CD4-positive, alpha-beta T cell treated with Interleukin-10 for 1 hour (primary cell): ENCODE measurements around the gene TXNDC11.

ENCODE experiments used
- DNase-seq: peaks from one replicate; pipeline ENCODE4 v3.0.0-alpha.2; 2020

TXNDC11 gene

DNA sequence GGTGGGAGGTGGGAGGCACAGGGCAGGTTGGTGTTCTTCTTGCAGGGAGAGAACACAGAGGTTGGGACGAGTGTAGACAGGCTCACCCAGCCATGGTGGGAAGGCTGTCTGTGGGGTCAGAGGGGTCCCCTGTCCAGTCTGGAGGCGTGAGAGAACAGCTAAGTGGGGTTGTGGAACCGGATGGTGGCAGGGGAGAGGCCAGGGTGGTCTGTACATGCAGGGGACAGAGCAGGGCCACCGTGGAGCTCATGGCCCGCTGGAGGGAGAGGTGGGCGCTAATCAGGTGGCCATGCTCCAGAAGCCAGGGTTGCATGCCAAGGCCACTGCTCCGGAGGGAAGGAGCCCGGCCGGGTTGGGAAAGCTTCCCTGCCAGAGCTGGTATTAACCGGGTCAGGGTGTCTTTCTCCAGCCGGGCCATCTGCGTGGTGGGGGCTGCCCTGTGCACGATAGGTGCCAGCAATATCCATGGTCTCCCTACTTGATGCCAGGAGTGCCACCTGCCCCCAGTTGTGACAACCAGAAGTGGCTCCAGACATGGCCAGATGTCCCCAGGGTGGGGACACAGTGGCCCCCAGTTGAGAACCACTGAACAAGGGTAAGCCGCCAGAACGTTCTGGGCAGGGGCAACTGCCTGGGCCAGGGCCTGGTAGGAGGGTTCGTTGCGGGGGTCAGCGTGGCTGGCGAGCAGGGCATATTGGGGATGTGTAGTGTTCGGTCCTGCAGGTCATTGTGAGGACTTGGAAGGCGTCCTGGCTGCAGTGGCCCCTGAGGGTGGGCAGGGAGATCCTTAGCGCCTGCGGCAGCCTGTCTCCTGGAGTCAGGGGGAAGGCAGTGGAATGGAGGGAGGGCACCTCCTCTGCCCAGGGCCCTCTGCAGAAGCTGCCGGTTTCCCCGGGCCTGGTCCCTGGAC, 69.3 kb downstream of the TXNDC11 start:
- DNase-seq: no peak

DNA sequence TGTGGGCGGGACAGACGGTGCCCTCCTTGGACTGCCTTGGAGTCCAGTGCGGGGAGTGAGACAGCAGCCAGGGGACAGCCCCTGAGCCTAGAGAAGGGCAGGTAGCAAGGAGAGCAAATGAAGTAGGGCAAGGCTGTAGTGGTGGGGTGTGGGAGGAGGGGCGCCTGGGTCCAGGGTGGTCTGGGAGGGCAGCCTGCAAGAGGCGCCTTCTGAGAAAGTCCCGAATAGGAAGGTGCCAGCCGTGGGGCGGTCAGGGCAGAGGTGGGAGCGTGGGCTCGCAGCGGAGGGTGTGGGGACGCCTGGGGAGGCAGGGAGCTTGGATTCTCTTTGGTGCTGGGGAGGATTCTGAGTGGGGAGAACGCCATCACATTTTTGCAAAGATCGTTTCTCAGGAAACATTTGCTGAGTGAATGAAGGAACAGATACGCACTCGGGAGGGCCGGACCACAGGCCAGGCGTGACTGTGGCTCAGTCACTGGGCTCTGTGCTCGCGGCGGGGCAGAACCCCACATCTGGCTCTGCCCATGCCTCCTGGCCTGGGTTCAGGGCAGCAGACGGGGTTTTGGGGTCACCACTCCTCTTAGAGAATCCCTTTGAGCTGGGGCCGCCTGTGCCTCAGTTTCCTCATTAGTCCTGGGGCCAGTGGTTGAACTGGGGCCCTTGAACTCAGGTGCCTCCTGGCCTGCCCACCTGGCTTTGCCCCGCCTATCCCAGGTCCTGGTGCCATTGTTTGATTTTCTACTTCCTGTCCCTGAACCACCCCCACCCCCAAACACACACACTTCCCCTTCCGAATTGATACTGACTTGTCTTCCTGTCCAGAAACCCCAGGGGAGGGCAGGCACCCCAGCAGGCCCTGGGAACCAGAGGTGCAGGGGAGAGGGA, 70.2 kb downstream of the TXNDC11 start:
- peak; percentile 52 for DNase-seq

DNA sequence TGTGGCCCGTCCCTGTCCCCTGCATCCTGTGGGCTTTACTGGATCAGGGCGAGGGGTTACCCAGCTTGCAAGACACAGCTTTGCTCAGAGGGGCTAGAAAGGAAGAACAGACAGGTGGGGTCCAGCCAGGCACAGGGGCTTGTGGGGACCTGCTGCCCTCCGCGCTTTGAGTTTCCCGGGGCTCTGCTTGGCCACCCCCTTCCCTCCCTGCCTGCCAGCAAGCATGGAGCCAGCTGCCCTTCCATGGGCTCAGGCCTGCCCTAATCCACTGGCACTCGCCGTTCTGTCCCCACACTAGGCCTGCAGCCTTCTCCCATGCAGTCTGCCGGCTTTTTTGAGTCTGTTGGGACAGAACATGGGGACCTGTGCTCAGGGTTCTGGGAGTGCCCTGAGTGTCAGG, 71.0 kb downstream of the TXNDC11 start:
- no peak for DNase-seq

DNA sequence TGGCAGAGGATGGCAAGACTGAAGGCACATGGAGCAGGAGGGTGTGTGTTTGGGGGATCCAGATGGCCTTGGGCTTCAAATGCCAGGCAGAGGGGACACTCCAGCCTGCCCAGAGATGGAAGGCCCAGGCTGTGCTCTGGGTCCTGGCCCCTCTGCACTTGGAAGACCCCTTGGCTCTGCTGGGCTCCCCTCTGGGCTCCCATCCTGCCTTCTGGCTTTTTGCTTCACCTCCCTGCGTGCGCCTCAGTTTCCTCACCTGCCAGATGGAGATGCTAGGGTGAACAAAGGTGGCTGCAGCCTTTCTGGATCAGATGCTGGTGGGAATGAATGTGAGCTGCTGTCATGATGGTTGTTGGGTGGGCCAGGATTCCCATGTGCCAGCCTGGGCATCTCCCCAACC, 71.4 kb downstream of the TXNDC11 start:
- no peak for DNase-seq

DNA sequence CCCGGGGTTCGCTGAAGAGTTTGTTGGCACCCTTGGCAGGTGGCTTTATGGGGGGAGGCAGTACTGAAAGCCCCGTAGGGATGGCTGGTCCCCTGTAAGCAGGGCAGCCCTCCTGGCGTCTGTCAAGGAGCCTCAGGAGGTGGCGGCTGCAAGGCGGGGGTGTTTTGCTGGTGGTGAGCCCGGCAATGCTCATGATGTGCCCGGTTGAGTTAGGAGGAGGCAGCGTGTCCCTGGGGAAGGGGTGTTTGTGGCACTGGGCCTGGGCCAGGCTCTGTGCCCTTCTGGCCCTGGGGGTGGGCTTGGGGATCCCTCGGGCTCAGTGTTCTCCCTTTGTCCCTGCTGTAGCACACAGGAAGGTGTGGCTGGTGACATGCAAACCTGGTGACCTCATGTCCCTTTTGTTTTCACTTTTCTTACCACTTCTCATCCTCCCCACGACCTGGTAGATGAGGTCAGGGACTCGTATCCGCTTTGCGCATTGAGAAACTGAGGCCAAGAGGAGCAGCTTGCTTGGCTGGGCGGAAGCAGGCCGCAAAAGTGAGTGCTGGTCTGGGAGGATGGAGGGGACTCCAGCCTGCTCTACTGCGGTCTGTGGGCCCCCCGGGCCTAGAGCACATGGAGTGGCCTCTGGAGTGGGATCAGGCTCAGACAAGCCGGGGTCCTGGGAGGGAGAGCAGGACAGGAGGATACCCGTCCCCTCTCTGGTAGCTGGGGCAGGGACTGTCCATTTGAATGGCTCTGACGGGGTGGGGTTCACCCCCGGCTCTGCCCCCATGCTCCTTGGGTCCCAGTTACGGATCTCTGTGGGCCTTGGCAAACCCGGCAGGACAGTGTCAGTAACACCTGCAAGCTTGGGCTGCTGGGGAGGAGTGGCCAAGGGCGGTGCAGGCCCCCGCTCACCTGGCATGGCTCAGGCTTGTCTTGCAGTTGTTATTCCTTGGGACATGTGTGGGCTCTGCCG, 72.2 kb downstream of the TXNDC11 start:
- DNase-seq: peak; percentile 41

DNA sequence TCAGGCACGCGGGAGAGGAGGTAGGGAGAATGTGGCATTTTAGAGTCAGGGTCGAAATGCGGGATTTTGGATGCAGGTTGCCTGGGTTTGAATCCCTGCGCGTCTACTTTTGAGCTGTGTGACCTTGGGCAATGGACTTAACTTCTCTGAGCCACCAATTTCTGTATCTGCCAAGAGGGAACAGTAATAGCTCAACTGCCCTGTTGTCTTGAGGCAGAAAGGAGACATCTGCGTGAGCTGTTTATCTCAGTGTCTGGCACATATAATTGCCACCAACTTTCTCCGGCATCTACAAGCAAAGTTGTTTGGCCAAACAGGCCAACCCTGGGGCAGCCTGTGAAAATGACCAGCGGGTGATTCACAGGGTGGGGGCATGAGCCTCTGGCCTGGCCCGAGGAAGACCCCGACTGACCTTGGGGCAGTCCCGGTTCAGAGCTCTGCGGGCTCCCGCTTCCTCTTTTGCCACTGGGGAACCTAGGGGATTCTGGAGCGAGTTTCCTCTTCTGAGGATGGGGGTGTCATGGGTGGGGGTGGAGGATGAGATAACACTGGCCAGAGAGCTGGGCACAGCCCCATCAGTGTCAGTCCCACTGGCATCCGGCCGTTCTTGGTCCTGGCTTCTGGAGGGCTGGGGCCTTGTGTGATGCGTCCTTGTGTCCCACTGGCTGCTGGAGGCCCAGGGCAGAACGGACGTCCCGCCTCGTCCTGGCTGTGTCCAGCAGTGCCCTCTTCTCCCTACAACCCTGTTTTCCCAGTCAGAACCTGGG, 73.1 kb downstream of the TXNDC11 start:
- peak; percentile 22 for DNase-seq

DNA sequence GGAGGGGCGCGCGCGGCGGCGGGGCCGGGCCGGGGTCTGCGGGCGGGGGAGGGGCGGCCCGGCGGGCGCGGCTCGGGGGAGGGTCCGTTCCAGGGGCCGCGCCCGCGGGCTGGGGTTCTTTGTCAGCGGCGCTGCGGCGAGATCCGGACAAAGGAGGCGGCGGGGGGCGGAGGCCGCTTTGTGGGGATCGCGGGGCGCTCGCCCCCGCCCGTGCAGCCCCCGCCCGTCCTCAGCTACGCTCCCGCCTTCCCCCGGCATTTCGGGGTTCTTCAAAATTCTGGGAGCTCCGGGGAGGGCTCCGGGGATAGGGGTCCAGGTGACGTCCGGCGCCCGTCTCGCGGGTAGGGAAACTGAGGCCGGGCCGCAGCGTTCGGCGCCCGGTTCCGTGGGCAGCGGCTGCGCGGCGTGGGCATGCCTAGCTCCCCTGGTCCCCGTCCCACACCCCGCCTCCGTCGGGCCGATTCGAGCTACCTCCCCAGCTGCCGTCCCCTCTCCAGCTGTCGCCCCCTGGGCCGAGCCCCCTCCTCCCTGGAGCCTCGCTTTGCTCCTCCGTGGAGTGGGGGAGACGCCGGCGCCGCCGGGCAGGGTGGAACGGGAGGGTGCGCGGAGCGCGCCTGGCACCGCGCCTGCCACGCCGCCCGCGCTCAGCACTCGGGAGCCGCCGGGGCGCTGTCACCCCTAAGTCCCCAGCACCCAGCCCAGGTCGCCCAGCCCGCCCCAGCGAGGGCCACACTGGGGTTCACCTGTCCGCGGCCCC, 73.9 kb downstream of the TXNDC11 start:
- peak; percentile 18 for DNase-seq

DNA sequence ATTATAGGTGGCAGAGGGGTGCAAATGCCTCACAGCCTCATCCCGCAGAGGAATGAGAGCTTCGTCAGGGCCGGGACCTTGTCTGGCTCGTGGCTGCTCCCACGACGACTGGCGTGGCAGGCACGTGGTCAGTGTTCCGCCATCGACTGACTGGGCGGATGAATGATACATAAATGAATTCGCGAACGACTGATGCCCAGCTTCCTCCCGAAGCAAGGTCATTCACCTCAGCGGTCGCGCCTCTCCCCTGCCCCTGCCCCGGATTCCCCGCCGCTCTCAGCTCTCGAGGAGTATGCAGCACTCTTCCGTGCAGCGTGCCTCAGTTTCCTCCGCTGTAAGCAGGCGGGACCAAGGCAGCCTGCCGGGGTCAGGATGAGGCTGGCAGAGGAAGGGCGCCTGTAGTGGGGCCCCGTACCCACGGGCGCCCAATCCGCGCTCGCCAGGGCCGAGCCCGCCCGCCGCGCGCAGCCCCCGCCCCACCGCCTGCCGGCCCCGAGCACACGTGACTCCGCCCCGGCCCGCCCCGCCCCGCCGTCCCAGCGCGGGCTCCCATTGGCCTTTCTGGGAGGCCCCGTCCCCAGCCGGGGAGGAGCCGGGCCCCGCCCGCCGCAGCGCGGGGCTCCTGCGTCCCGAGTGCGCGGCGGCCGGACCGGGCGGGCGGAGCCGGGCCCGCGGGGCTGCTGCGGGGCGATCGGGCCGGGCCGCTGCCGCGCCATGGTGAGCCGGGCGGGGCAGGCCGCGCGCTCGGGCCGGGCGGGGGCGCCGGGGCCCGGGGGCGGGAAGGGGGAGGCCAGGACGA, 74.6 kb downstream of the TXNDC11 start, which contains the start of gene SNN:
TSS of gene SNN (plus strand) at position 632 of the 799 bp plus-strand sequence. CDS start 7,605 bp downstream, outside the sequence.
- peak; percentile 89 for DNase-seq

DNA sequence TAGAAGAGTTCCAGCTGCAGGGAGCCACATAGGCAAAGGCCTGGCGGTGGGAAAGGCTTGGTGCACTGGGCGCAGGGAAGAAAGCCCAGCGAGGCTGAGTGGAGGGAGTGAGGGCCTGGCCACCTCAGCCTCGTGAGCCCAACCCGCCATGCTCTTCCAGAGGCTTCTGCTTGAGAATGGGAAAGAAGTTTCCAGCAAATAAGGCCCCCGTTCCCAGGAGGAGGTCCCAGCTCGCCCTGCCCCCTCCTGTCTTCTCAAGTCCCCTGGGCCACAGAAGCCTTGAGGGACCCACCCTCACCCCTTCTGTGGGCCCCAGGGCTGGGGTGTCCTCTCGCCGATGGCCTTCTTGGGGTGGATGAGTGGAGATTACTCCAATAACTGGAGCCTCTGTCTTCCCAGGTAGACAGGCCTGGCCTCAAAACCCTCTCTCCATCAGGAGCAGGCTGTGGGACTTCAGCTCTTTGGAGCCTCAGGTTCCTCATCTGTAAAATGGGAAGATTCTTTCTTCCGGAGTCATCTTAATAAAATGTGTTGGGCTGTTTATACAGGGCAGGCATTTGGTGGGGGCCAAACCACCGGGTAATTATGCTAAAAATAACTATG, 75.3 kb downstream of the TXNDC11 start:
- DNase-seq: no peak

DNA sequence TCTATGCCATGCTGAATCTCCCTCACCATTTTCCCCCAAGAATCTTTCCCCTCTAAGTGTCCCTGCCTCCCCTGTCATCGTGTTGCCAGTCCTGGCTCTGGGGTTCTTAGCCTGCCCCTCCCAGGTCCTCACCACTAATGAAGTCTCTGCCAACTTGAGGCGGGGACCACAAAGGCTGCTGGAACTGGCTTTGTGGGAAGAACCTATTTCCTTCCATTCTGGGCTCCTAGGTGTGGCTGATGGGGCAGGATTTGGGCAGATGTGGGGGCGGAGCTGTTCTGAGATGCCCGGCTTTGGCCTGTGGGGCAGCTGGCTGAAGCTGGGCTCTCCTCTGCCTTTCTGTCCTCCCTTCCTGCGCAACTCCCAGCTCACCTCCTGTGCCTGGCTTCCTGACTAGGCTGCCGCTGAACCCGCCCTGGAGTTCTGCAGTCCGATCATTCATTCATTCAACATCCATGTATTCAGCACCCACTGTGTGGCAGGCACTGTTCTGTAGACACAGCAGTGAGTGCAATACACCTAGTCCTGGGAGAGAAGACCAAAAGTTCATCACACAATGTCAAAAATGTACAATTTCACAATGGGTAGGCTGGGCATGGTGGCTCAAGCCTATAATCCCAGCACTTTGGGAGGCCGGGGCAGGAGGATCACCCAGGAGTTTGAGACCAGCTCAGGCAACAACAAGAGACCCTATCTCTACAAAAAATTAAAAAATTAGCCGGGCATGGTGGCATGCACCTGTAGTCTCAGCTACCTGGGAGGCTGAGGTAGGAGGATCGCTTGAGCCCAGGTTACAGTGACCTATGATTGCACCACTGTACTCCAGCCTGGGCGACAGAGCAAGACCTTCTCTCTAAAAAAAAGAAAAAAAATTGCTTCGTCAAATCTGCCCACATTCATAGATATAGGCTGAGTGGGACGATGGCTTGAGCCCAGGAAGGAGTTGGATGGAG, 76.3 kb downstream of the TXNDC11 start:
- no peak for DNase-seq

DNA sequence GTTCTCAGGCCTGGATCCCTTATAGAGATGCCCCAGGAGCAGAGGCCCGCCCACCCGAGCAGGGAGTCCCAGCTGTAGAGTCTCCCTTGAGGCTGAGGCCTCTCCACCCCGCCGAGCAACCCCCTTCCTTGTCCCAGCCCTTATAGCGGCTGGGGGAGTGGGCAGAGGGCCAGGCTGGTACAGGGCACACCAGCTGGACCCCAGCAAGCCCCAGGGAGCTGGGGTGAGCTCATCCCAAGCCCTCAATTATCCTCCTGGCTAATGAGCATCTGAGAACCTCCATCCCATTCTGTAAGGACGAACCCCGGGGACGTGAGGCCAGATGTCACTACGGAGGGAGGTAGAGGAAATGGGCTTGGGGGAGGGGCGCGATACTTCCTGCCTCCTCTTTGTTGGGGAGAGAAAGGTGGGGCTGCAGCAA, 77.6 kb downstream of the TXNDC11 start:
- DNase-seq: peak; percentile 33

DNA sequence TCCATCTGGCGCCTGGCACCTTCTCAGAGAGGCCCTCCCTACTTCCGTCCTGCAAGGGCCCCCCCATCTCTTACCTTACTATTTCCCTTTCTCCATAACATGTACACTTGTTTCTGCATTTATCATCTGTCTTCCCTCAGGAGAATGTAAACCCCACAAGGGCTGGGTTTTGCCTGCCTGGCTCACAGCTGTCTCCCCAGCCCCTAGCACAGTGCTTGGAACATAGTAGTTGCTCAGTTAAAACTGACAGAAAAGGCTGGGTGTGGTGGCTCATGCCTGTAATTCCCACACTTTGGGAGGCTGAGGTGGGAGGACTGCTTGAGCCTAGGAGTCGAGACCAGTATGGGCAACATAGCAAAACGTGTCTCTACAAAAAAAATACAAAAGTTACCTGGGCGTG, 80.1 kb downstream of the TXNDC11 start:
- no peak for DNase-seq

DNA sequence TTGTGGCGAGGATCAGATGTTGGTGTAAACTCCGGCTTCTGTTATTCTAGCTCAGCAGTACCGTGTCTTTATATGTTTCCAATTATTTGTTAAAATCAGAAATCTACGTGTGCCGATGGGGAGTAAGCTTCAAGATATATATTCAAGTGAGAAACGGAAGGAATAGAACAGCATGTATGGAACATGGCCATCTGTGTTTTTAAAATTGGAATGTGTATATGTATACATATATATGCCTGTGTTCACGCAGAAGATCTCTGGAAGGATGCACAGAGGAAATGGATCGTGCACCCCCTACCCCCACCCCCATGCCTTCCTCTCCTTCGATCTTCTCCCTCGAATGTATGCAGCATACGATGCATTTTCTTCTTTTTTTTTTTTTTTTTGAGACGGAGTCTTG, 82.1 kb downstream of the TXNDC11 start:
- DNase-seq: no peak

DNA sequence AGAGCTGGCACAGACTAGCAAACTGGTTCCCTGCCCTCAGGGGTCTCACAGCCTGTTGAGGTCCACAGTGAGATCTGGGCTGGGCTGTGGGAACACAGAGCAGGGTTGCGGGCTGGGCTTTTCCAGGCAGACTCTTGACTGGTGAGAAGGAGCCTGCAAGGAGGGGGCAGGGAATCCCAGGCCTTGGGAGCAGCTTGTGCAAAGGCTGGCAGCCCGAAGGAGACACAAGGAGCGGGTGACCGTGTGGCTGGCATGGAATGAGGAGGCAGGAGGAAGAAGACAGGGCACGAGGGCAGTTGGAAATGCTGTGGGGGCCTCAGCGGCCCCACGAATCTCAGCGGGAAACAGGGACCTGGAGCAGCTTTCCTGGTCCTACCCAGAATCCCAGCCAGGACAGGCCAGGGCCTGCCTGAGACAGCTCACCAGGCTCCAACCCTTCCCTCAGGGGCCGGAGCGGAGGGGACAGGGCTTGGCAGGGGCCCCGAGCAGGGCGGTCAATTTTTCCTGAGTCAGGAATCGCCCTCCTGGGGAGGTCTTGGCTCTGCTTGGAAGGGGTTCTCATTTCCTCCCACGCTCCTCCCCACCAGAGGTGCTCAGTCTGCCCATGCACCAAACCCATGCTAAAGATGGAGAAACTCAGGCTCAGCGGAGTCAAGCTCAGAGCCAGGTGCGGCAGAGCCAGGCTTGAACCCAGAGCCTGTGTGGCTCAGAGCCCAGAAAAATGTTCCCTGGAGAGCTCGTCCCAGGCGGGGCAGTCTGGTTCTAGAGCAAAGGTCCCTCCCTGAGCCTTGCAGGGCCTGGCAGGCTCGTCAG, 83.6 kb downstream of the TXNDC11 start:
- no peak for DNase-seq

DNA sequence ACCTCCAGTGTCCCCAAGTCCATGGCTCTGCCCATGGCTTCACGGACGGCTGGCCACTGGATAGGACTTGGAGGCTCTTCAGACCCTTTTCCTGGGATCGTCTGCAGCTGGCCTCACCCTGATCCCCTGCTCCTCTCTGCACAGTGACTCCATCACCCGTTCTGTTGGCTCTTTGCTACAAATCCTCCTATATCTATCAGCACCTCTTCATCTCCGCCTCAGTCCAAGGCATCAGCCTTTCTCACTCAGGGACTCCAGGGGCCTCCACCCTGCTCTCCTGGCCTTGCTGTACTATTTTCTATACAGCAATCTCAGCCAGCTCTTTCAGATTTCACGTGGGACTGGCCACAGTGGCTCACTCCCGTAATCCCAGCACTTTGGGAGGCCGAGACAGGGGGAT, 85.1 kb downstream of the TXNDC11 start:
- DNase-seq: no peak

DNA sequence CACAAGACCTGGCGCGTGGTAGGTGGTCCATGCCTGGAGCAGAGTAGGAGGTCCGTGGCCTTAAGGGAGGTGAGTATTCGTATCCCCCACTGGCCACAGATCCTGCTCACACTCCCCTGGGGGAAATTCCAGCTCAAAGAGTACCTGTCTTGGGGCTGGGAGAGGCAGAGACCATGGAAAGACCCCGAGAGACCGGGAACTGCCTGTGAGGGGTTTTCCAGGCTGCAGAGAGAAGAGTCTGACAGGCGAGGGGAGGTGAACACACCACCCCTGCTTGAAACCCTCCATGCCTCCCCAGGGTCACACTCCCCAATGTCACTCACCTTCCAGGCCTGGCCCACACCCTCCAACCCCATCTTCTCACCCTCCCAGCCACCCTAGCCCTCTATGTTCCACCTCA, 87.0 kb downstream of the TXNDC11 start:
- DNase-seq: no peak

DNA sequence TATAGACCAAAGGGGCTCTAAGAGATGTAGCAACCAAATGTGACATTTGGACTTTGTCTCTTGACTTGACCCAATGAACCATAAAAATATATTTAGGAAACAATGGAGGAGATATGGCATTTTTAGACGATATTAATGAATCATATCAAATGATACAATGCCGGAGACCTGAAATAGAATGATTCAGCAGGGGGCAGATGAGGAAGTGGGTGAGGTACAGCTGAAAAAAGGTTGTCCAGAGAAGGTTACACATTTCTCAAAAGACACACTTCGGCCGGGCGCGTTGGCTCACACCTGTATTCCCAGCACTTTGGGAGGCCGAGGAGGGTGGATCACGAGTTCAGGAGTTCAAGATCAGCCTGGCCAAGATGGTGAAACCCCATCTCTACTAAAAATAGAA, 90.9 kb downstream of the TXNDC11 start:
- no peak for DNase-seq
